Ovary (tissue), 3 donors: ENCODE data around the gene HDLBP.

Source experiments
- EP300 ChIP-seq: sonication (generic); formaldehyde crosslinking; IDR thresholded peaks from one replicate; pipeline ENCODE4 v1.6.1; 2017; ENCODE audit warnings: antibody characterized with exemption
- POLR2A ChIP-seq: fragments of 450-650 bp; IDR thresholded peaks from one replicate; pipeline ENCODE4 v1.6.1; 2017; ENCODE audit warnings: antibody characterized with exemption, mild to moderate bottlenecking, moderate library complexity
- TF ChIP-seq, protein P1 (sequence below), 3 donors: fragments of 450-650 bp in 2 of 3; fragments of 200-600 bp in 1 of 3; IDR thresholded peaks; one replicate each; pipeline versions ENCODE4 v1.5.1 to v1.8.0; 2016 to 2022; ENCODE audit warnings: antibody characterized with exemption in 3 of 3, mild to moderate bottlenecking in 1 of 3
- donor health status: DM: no; HTN: no; CAD: no.

- TF ChIP-seq, protein P1, sequence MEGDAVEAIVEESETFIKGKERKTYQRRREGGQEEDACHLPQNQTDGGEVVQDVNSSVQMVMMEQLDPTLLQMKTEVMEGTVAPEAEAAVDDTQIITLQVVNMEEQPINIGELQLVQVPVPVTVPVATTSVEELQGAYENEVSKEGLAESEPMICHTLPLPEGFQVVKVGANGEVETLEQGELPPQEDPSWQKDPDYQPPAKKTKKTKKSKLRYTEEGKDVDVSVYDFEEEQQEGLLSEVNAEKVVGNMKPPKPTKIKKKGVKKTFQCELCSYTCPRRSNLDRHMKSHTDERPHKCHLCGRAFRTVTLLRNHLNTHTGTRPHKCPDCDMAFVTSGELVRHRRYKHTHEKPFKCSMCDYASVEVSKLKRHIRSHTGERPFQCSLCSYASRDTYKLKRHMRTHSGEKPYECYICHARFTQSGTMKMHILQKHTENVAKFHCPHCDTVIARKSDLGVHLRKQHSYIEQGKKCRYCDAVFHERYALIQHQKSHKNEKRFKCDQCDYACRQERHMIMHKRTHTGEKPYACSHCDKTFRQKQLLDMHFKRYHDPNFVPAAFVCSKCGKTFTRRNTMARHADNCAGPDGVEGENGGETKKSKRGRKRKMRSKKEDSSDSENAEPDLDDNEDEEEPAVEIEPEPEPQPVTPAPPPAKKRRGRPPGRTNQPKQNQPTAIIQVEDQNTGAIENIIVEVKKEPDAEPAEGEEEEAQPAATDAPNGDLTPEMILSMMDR (IDR thresholded peaks at IDR 0.05) = no peak
- TF ChIP-seq POLR2A = no peak
- TF ChIP-seq EP300 = no peak
Measured at GRCh38 chr2:241235859-241236593, 79.4 kb downstream of the HDLBP start.
